ENCODE measurements around the gene TXNDC12.

Gene TXNDC12

GRCh38 chr1:51997974-51998382 is 57.0 kb downstream of the TXNDC12 start:
- DNase-seq (ENCODE audit: low read depth): peak; percentile 10

- peak; percentile 78 for DNase-seq (ENCODE audit: low read depth)
Measured at GRCh38 chr1:51990478-51990965, 64.5 kb downstream of the TXNDC12 start, which contains the start of gene RAB3B. RAB3B (minus strand) TSS chr1:51990700; CDS start chr1:51977117, 13,583 bp downstream.

- no peak for DNase-seq (ENCODE audit: low read depth)
Measured at GRCh38 chr1:51989582-51990477, 65.2 kb downstream of the TXNDC12 start.

- DNase-seq (ENCODE audit: low read depth): no peak
Measured at GRCh38 chr1:51988254-51988653, 66.7 kb downstream of the TXNDC12 start.

- DNase-seq (ENCODE audit: low read depth): no peak
Measured at GRCh38 chr1:51986718-51987117, 68.3 kb downstream of the TXNDC12 start.

GRCh38 chr1:51982161-51982560 is 72.8 kb downstream of the TXNDC12 start:
- no peak for DNase-seq (ENCODE audit: low read depth)

- DNase-seq (ENCODE audit: low read depth): no peak
Measured at GRCh38 chr1:51981555-51981954, 73.4 kb downstream of the TXNDC12 start.

GRCh38 chr1:51978099-51978498 is 76.9 kb downstream of the TXNDC12 start:
- DNase-seq (ENCODE audit: low read depth): no peak

- no peak for DNase-seq (ENCODE audit: low read depth)
Measured at GRCh38 chr1:51976846-51977602, 78.0 kb downstream of the TXNDC12 start.

GRCh38 chr1:51973587-51974474 is 81.2 kb downstream of the TXNDC12 start:
- no peak for DNase-seq (ENCODE audit: low read depth)

All from EH (cell line).